GM21528 (cell line): ENCODE results near the gene KCNQ4.

Experiments used
- ATAC-seq: cut with Tn5 transposase; IDR thresholded peaks from one replicate; pipeline ENCODE4 v1.9.1; 2021; ENCODE audit warnings: mild to moderate bottlenecking, moderate library complexity; ENCODE audit not compliant: unreplicated experiment, low FRiP score

Gene KCNQ4

GRCh38 chr1:40856116-40856515, 72.5 kb downstream of the KCNQ4 start:
- no peak for ATAC-seq

- ATAC-seq = no peak
Observed at GRCh38 chr1:40856656-40857302, 73.2 kb downstream of the KCNQ4 start.

GRCh38 chr1:40857737-40858136, 74.2 kb downstream of the KCNQ4 start:
- no peak for ATAC-seq

GRCh38 chr1:40858856-40859416, 75.3 kb downstream of the KCNQ4 start:
- no peak for ATAC-seq

GRCh38 chr1:40860706-40861223, 77.2 kb downstream of the KCNQ4 start:
- ATAC-seq = no peak

GRCh38 chr1:40861224-40862003, 77.8 kb downstream of the KCNQ4 start:
- no peak for ATAC-seq

- ATAC-seq = peak; percentile 94
Observed at GRCh38 chr1:40862008-40862863, 78.6 kb downstream of the KCNQ4 start, which contains the start of gene CITED4. Gene CITED4 (minus strand): TSS chr1:40862363. CDS start chr1:40862127, 236 bp downstream.

- ATAC-seq = no peak
Observed at GRCh38 chr1:40868051-40868723, 84.6 kb downstream of the KCNQ4 start.

- no peak for ATAC-seq
Observed at GRCh38 chr1:40870135-40870728, 86.6 kb downstream of the KCNQ4 start.

GRCh38 chr1:40872276-40872675, 88.7 kb downstream of the KCNQ4 start:
- no peak for ATAC-seq

- ATAC-seq = no peak
Observed at GRCh38 chr1:40873863-40874472, 90.4 kb downstream of the KCNQ4 start.

- no peak for ATAC-seq
Observed at GRCh38 chr1:40876436-40876761, 92.8 kb downstream of the KCNQ4 start.

GRCh38 chr1:40876891-40877290, 93.3 kb downstream of the KCNQ4 start:
- ATAC-seq = no peak

GRCh38 chr1:40877698-40878097, 94.1 kb downstream of the KCNQ4 start:
- no peak for ATAC-seq

- ATAC-seq = no peak
Observed at GRCh38 chr1:40878906-40879305, 95.3 kb downstream of the KCNQ4 start.

GRCh38 chr1:40879482-40880175, 96.0 kb downstream of the KCNQ4 start:
- ATAC-seq = no peak

GRCh38 chr1:40880813-40881549, 97.4 kb downstream of the KCNQ4 start:
- no peak for ATAC-seq
